Pancreas (tissue), 10 donors: ENCODE results near the gene PEX26. TPM values are rescaled to one million over a fixed set of nuclear protein-coding genes. Genes with fewer than 3 reads are reported as not detected.
A peak's percentile ranks its signal among the peaks of the same experiment; 100 is the strongest.

Experiments
- ATAC-seq, 4 donors: fragments of 200-7000 bp; cut with Tn5 transposase; one replicate each; pipeline versions ENCODE4 v1.8.0 to v1.9.1; 2020; ENCODE audit warnings: mild to moderate bottlenecking in 4 of 4, moderate library complexity in 4 of 4
- DNase-seq, 6 donors: peaks; one replicate each; pipeline ENCODE4 v3.0.0-alpha.2; 2020
- FAIRE-seq: peaks from 2 replicates; lab custom pipeline; 2012; peaks lifted over from hg19 to GRCh38; lab: Jason Lieb, UNC
- H3K27ac ChIP-seq, 4 donors: fragments of 200-600 bp; sonication (generic); 1 replicate in 3 of 4; 2 replicates in 1 of 4; pipeline versions ENCODE4 v1.5.0 to v1.8.0; 2020
- H3K27me3 ChIP-seq, 4 donors: fragments of 200-600 bp; one replicate each; pipeline ENCODE4 v1.8.0; 2021
- H3K36me3 ChIP-seq, 3 donors: fragments of 200-600 bp; sonication (generic) in 1 of 3; one replicate each; pipeline versions ENCODE4 v1.5.0 to v1.8.0; 2020 to 2021
- H3K4me1 ChIP-seq, 3 donors: fragments of 200-600 bp; one replicate each; pipeline ENCODE4 v1.8.0; 2021
- H3K4me3 ChIP-seq, 4 donors: fragments of 200-600 bp; sonication (generic) in 2 of 4; one replicate each; pipeline versions ENCODE4 v1.5.0 to v1.8.0; 2020 to 2021
- H3K9me3 ChIP-seq, 4 donors: fragments of 200-600 bp; one replicate each; pipeline ENCODE4 v1.8.0; 2021
- WGBS, 2 donors: extraction: QIAGEN DNeasy Blood & Tissue Kit; methylation state at CpG; one replicate each; pipeline ENCODE4 v1.1.7; 2013; 5-methylcytosine and 5-hydroxymethylcytosine counted together
- intact Hi-C, 3 donors: fragments of 100-400 bp; cut with DNase I; formaldehyde crosslinking; loops; one replicate each; pipeline versions ENCODE4 v1.11.1 to v1.14.2; 2022
- polyA plus RNA-seq, 2 donors: library from polyadenylated mRNA; stranded (reverse); fragments of 200-250 nt; gene quantifications; one replicate each; pipeline ENCODE4 v1.2.3, GENCODE V29; 2013
- total RNA-seq, 6 donors: library from RNA; stranded (reverse); fragmentation: NEBNext Ultra II Directional in 4 of 6; extraction: Animal tissue kit (Norgen Biotek cat#: 25700) in 4 of 6; gene quantifications; one replicate each; pipeline versions ENCODE4 v1.2.1 to v1.2.4, GENCODE V29; 2021 to 2023
- TF ChIP-seq, protein P1 (sequence below), 4 donors: fragments of 200-600 bp; sonication (generic) in 3 of 4; IDR thresholded peaks; one replicate each; pipeline versions ENCODE4 v1.5.0 to v1.8.0; 2021; ENCODE audit warnings: antibody characterized with exemption in 4 of 4
- donor health status: healthy with polysubstance abuse.
- donor health status: DM: no; HTN: no; CAD: no; lungs with moderate emphysema.
- donor health status: DM: no; HTN: no; CAD: no.
- donor health status: control.
- donor health status: control.
- donor health status: Bipolar disorder and iron deficiency.
- donor health status: DM: yes; HTN: yes; CAD: no.
- donor health status: DM: no; HTN: no; CAD: no.
- donor health status: DM: no; HTN: no; CAD: no.
- donor health status: DM: yes; HTN: yes; CAD: no.

PEX26 gene
- total and polyA plus RNA-seq, 8 donors, result 9.3 to 26.5 (median 14.3) TPM

DNA sequence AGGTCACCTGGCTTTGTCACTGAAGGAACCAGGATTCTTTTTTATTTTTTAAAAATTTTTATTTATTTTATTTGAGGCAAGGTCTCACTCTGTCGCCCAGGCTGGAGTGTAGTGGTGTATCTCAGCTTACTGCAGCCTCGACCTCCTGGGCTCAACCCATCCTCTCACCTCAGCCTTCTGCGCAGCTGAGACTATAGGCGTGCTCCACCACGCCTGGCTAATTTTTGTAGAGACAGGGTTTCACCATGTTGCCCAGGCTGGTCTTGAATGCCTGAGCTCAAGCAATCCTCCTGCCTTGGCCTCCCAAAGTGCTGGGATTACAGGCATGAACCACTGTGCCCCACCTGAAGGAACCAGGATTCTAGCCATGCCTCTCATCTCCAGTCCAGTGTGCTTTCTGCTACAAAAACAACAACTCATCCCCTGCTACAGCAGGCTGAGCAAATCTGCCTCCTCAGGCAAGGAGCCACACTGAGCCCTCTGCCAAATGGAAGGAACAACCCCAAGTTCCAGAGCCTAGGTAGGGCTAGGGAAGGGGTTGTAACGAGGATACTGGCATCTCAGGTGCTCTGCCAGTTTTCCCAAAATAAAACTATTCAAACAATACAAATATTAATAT, 2.6 kb upstream of the PEX26 start:
- H3K27me3 ChIP-seq, result no peaks in the 10 kb centered on the region
- intact Hi-C loops, result loop anchor here in 2 of 3 donors (5.0 to 10.0 kb wide), 2 partner anchors 170 to 243 kb away; no protein-coding TSS in a partner anchor
- no peak for ATAC-seq
- DNase-seq, result no peak
- WGBS, 2 donors, result 85 to 92% methylated on average over 6 of the region's 6 CpGs
- H3K9me3 ChIP-seq, result no peaks in the 10 kb centered on the region
- H3K36me3 ChIP-seq, result no peaks in the 10 kb centered on the region
- TF ChIP-seq, protein P1, sequence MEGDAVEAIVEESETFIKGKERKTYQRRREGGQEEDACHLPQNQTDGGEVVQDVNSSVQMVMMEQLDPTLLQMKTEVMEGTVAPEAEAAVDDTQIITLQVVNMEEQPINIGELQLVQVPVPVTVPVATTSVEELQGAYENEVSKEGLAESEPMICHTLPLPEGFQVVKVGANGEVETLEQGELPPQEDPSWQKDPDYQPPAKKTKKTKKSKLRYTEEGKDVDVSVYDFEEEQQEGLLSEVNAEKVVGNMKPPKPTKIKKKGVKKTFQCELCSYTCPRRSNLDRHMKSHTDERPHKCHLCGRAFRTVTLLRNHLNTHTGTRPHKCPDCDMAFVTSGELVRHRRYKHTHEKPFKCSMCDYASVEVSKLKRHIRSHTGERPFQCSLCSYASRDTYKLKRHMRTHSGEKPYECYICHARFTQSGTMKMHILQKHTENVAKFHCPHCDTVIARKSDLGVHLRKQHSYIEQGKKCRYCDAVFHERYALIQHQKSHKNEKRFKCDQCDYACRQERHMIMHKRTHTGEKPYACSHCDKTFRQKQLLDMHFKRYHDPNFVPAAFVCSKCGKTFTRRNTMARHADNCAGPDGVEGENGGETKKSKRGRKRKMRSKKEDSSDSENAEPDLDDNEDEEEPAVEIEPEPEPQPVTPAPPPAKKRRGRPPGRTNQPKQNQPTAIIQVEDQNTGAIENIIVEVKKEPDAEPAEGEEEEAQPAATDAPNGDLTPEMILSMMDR (IDR thresholded peaks at IDR 0.05), result no peak
- no peak overlapping the region for H3K4me3 ChIP-seq
- H3K4me1 ChIP-seq, result peaks cover 7 to 20% (median 16%) of the 10 kb centered on the region in 3 donors
- FAIRE-seq, result no peak
- no peak overlapping the region for H3K27ac ChIP-seq

DNA sequence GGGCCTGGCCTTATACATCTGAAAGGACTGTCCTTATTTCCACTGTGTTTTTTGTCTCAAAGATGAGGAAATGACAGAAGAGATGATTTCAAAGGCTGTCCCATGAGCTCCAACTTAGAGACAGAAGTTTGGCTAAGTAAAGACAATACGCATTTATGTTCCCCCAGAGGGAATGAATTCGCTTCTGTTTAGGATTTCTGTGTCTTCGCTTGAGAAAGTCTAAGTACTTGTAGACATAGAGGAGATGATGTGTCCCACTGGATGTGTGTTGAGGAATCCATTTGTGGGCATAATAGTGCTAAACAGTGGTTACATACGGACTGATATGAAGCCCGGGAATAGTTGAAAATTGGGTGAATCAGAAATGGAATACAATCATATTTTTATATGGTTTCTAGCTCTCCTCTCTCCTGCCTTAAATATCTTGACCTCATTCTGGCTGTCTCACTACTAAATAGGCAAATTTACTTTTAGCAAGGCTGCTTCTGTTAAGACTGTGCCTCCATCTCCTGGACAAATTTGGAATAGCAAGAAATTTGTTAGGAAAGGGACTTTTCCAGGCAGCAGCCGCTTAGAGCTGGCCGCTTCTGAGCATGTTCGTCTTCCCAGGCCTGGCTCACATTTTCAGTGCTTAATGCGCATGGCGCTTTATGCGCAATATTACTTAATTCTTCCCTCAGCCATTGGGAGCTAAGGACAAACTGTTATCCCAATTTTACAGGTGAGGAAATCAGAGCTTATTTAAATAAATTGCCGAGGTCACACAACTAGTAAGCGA, 1.9 kb upstream of the PEX26 start:
- peak; percentile 34 for FAIRE-seq
- H3K4me1 ChIP-seq, result peaks cover 7 to 20% (median 16%) of the 10 kb centered on the region in 3 donors
- peak overlapping the region in 2 of 4 donors; percentile 45 to 64 for H3K27ac ChIP-seq
- intact Hi-C loops, result loop anchor here in 2 of 3 donors (5.0 to 10.0 kb wide), 2 partner anchors 171 to 244 kb away; no protein-coding TSS in a partner anchor
- no peak overlapping the region for H3K4me3 ChIP-seq
- TF ChIP-seq, protein P1 (IDR thresholded peaks at IDR 0.05), result peak; percentile 56 to 71 (median 66)
- H3K36me3 ChIP-seq, result no peaks in the 10 kb centered on the region
- DNase-seq, result peak in 4 of 6 donors; percentile 58 to 77 (median 62)
- 14 to 17% methylated on average over 13 of the region's 13 CpGs for WGBS, 2 donors
- no peaks in the 10 kb centered on the region for H3K9me3 ChIP-seq
- peak; percentile 57 to 81 (median 68) for ATAC-seq
- H3K27me3 ChIP-seq, result no peaks in the 10 kb centered on the region

DNA sequence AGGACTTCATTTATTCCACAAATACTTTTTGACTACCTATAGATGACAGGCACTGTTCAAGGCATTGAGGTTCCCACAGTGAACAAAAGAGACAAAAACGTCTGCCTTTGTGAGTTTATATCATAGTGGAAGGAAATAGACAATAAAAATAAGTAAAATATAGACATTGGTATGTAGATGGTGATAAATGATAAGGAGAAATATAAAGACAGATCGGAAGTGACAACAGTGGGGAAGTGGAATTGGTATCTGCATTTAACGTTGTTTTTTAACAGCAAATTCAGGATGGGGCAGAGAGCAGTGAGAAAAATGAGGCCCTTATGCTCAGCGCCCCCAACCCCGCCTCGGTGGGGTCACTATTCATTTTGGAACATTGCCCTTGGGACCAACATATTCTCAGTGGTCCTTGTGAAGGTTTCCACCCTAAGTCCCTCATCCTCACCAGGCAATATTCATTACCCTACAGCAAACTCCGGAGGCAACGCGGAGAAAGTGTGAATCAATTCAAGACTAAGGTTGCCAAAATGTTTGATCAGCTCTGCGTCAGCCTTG, 627 bp upstream of the PEX26 start:
- H3K9me3 ChIP-seq, result no peaks in the 10 kb centered on the region
- peak overlapping the region; percentile 59 to 88 (median 67) for H3K27ac ChIP-seq
- no peak for FAIRE-seq
- H3K4me1 ChIP-seq, result peaks cover 7 to 20% (median 16%) of the 10 kb centered on the region in 3 donors
- peak in 1 of 6 donors; percentile 53 for DNase-seq
- 1 to 2% methylated on average over 10 of the region's 10 CpGs for WGBS, 2 donors
- TF ChIP-seq, protein P1 (IDR thresholded peaks at IDR 0.05), result no peak
- H3K36me3 ChIP-seq, result peaks cover 0 to under 1% (median 0%) of the 10 kb centered on the region in 3 donors
- intact Hi-C loops, result loop anchor here in 2 of 3 donors (5.0 to 10.0 kb wide), 2 partner anchors 172 to 245 kb away; no protein-coding TSS in a partner anchor
- peak overlapping the region; percentile 77 to 99 (median 92) for H3K4me3 ChIP-seq
- H3K27me3 ChIP-seq, result no peaks in the 10 kb centered on the region
- peak in 3 of 4 donors; percentile 11 to 22 (median 20) for ATAC-seq

DNA sequence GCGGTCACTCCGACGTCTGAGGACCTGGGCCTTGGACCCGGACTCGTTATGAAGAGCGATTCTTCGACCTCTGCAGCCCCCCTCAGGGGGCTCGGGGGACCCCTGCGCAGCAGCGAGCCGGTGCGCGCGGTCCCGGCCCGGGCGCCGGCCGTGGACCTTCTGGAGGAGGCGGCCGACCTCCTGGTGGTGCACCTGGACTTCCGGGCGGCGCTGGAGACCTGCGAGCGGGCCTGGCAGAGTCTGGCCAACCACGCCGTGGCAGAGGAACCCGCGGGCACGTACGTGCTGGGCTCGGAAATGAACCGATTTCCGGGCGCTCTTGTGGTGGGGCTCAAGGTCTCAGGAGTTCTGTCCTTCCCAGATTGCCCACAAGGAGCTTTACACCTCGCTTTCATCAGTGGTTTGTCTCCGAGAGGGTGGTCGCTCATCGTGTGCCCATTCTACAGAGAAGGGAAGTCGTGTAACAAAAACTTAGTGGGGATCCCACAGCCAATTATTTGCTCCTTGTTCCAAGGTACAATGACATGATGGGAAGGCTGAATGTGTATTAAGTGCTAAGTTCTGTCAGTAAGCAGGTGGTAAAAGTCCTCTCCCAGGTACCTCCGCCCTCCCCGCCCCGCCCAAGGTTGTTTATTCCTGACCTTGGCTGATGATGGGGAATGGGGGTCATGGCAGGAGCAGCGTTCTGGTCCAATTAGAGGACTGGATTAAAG, 695 bp downstream of the PEX26 start:
- intact Hi-C loops, result loop anchor here in 2 of 3 donors (5.0 to 10.0 kb wide), 2 partner anchors 174 to 246 kb away; no protein-coding TSS in a partner anchor
- TF ChIP-seq, protein P1 (IDR thresholded peaks at IDR 0.05), result no peak
- peak overlapping the region; percentile 77 to 99 (median 92) for H3K4me3 ChIP-seq
- 3 to 4% methylated on average over 45 of the region's 45 CpGs for WGBS, 2 donors
- H3K36me3 ChIP-seq, result peaks cover 0 to 9% (median 0%) of the 10 kb centered on the region in 3 donors
- peaks cover 7 to 20% (median 16%) of the 10 kb centered on the region in 3 donors for H3K4me1 ChIP-seq
- ATAC-seq (peak; percentile 49 to 67 (median 60)), DNase-seq (peak in 5 of 6 donors; percentile 47 to 87 (median 63)), FAIRE-seq (no peak)
- H3K27ac ChIP-seq, result peak overlapping the region; percentile 59 to 88 (median 67)
- no peaks in the 10 kb centered on the region for H3K9me3 ChIP-seq
- no peaks in the 10 kb centered on the region for H3K27me3 ChIP-seq
